ENCODE data around the gene PHLDB3.

PHLDB3 gene

DNA sequence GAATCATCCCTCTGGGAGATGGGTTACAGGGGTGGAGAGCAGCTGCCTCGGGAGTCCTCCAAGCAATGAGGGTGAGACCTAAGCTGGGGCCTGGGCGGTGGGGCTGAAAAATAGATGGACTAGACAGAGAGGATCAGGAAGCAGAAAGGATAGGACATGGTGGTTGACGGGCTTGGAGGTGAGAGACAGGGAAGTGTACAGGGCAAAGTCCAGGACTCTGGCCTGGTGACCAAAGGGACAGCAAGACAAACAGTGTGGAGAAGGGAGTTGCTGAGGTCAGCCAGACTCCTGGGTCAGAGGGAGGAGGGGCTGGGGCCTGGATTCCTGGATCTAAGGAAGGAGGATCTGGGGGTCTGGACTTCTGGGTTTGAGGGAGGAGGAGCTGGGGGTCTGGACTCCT lies 5.5 kb downstream of the PHLDB3 start:
- H3K79me2 ChIP-seq = no peaks in the 10 kb centered on the region
- H3K9ac ChIP-seq = no peak overlapping the region
- no peaks in the 10 kb centered on the region for H3K27me3 ChIP-seq (ENCODE audit: control insufficient read depth, insufficient read depth, low read length)
- no peak overlapping the region for H2AFZ ChIP-seq
- TF ChIP-seq, protein P1, sequence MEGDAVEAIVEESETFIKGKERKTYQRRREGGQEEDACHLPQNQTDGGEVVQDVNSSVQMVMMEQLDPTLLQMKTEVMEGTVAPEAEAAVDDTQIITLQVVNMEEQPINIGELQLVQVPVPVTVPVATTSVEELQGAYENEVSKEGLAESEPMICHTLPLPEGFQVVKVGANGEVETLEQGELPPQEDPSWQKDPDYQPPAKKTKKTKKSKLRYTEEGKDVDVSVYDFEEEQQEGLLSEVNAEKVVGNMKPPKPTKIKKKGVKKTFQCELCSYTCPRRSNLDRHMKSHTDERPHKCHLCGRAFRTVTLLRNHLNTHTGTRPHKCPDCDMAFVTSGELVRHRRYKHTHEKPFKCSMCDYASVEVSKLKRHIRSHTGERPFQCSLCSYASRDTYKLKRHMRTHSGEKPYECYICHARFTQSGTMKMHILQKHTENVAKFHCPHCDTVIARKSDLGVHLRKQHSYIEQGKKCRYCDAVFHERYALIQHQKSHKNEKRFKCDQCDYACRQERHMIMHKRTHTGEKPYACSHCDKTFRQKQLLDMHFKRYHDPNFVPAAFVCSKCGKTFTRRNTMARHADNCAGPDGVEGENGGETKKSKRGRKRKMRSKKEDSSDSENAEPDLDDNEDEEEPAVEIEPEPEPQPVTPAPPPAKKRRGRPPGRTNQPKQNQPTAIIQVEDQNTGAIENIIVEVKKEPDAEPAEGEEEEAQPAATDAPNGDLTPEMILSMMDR (IDR thresholded peaks at IDR 0.05) = no peak
- H3K27ac ChIP-seq = no peak overlapping the region
- no peak overlapping the region for H3K4me2 ChIP-seq (ENCODE audit: low read length)
- H3K4me3 ChIP-seq (ENCODE audit: low read depth, low read length) = no peak overlapping the region
- H3K36me3 ChIP-seq (ENCODE audit: control insufficient read depth, insufficient read depth, low read length) = no peaks in the 10 kb centered on the region
- no peaks in the 10 kb centered on the region for H3K4me1 ChIP-seq
- no peaks in the 10 kb centered on the region for H3K9me3 ChIP-seq (ENCODE audit: control insufficient read depth, low read length)

DNA sequence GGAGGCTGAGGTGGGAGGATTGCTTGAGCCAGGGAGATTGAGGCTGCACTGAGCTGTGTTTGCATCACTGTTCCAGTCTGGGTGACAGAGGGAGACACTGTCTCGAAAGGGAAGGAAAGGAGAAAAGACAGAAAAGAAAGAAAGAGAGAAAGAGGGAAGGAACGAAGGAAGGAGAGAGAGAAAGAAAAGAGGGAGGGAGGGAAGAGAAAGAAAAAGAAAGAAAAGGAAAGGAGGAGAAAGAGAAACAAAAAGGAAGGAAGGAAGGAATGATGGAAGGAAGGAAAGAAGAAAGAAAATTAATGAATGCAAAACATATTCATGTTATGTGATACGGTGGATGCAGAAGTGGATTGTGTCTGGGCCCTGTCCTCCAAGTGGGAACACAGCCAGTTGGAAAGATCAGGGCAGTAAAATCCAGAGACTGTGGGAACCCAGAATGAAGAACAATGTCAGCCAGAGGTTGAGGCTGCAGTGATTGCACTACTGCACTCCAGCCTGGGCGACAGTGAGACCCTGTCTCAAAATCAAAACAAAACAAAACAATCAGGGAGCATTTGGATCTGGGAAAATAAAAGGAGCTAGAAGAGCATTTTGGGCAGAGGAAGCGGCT lies 6.2 kb downstream of the PHLDB3 start:
- Histone ChIP-seq H3K36me3 (ENCODE audit: control insufficient read depth, insufficient read depth, low read length) (no peaks in the 10 kb centered on the region), H3K9ac (no peak overlapping the region), H3K4me3 (ENCODE audit: low read depth, low read length) (no peak overlapping the region), H3K4me2 (ENCODE audit: low read length) (no peak overlapping the region), H3K27ac (no peak overlapping the region), H2AFZ (no peak overlapping the region), H3K79me2 (no peaks in the 10 kb centered on the region), H3K4me1 (no peaks in the 10 kb centered on the region), H3K27me3 (ENCODE audit: control insufficient read depth, insufficient read depth, low read length) (no peaks in the 10 kb centered on the region), H3K9me3 (ENCODE audit: control insufficient read depth, low read length) (no peaks in the 10 kb centered on the region)
- TF ChIP-seq, protein P1 (IDR thresholded peaks at IDR 0.05) = no peak

DNA sequence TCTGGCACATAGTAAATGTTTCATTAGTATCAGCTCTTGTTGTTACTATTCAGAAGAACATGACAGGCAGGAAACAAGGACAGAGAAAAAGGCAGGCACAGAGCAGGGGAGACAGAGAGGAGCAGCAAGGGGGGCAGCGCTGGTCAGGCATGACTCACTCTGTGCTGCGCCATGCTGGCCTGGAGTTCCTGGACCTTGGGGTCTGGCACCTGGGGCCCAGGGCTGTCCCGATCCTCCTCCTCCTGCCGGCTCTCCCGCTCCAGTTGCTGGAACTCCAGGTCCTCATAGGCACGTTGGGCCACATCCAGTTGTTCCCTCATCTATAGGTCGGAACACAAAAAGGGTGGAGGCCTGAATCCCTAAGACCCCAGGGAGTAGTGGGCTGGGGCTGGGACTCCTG lies 7.6 kb downstream of the PHLDB3 start:
- Histone ChIP-seq H3K4me1 (no peaks in the 10 kb centered on the region), H3K27ac (no peak overlapping the region), H3K27me3 (ENCODE audit: control insufficient read depth, insufficient read depth, low read length) (no peaks in the 10 kb centered on the region), H2AFZ (no peak overlapping the region), H3K9ac (no peak overlapping the region), H3K4me3 (ENCODE audit: low read depth, low read length) (no peak overlapping the region), H3K4me2 (ENCODE audit: low read length) (no peak overlapping the region), H3K79me2 (no peaks in the 10 kb centered on the region), H3K36me3 (ENCODE audit: control insufficient read depth, insufficient read depth, low read length) (no peaks in the 10 kb centered on the region), H3K9me3 (ENCODE audit: control insufficient read depth, low read length) (no peaks in the 10 kb centered on the region)
- TF ChIP-seq, protein P1 (IDR thresholded peaks at IDR 0.05) = no peak

DNA sequence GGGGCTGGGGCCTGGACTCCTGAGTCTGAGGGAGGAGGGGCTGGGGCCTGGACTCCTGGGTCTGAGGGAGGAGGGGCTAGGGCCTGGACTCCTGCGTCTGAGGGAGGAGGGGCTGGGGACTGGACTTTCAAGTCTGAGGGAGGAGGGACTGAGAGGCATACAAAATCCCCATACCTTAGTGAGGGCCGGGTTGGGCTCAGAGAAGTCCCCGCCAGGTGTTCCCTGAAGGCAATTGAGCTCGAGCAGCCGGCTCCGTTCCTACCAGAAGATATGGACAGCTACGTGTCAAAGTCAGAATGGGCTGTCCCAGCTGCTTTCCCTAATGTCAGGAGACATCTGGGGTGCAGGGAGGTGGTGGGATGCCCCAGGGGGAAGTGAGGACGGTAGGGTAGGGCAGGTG lies 9.5 kb downstream of the PHLDB3 start:
- Histone ChIP-seq H2AFZ (no peak overlapping the region), H3K36me3 (ENCODE audit: control insufficient read depth, insufficient read depth, low read length) (no peaks in the 10 kb centered on the region), H3K27ac (no peak overlapping the region), H3K79me2 (no peaks in the 10 kb centered on the region), H3K4me3 (ENCODE audit: low read depth, low read length) (no peak overlapping the region), H3K9ac (no peak overlapping the region), H3K4me1 (no peaks in the 10 kb centered on the region), H3K27me3 (ENCODE audit: control insufficient read depth, insufficient read depth, low read length) (no peaks in the 10 kb centered on the region), H3K9me3 (ENCODE audit: control insufficient read depth, low read length) (no peaks in the 10 kb centered on the region), H3K4me2 (ENCODE audit: low read length) (no peak overlapping the region)
- TF ChIP-seq, protein P1 (IDR thresholded peaks at IDR 0.05) = no peak

DNA sequence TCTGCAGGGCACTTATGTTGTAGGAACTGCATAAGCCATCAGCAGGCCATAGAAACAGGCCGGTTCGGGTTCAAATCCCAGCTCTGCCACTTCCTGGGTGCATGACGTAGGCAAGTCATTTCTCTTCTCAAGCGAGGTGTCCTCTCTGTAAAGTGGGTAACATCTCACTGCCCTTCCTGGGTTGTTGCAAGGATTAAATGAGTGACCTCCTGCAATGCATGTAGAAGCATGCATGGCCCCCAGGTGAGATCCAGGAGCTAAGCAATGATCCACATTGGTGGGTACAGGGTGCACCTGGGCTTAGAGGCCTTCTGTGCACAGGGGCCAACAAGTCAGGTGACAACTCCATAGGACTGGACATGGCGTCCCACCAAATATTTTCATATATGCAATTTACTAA lies 13.8 kb downstream of the PHLDB3 start:
- Histone ChIP-seq H3K79me2 (no peaks in the 10 kb centered on the region), H3K27ac (no peak overlapping the region), H3K9me3 (ENCODE audit: control insufficient read depth, low read length) (no peaks in the 10 kb centered on the region), H3K36me3 (ENCODE audit: control insufficient read depth, insufficient read depth, low read length) (no peaks in the 10 kb centered on the region), H3K4me2 (ENCODE audit: low read length) (no peak overlapping the region), H3K4me1 (no peaks in the 10 kb centered on the region), H3K27me3 (ENCODE audit: control insufficient read depth, insufficient read depth, low read length) (no peaks in the 10 kb centered on the region), H3K4me3 (ENCODE audit: low read depth, low read length) (no peak overlapping the region), H2AFZ (no peak overlapping the region), H3K9ac (no peak overlapping the region)
- TF ChIP-seq, protein P1 (IDR thresholded peaks at IDR 0.05) = no peak
